ENCODE data around the gene GP9. TPM values are rescaled to one million over a fixed set of nuclear protein-coding genes. Genes with fewer than 3 reads are reported as not detected.
"Not testable (repeated sequence)": the region's sequence is repeated elsewhere in the genome, so short reads cannot be mapped to it uniquely, and the experiment has no call there.

The GP9 gene
- total and polyA plus RNA-seq, 2 donors from 2014 or later, result 0.49 TPM; not detected in 1

DNA sequence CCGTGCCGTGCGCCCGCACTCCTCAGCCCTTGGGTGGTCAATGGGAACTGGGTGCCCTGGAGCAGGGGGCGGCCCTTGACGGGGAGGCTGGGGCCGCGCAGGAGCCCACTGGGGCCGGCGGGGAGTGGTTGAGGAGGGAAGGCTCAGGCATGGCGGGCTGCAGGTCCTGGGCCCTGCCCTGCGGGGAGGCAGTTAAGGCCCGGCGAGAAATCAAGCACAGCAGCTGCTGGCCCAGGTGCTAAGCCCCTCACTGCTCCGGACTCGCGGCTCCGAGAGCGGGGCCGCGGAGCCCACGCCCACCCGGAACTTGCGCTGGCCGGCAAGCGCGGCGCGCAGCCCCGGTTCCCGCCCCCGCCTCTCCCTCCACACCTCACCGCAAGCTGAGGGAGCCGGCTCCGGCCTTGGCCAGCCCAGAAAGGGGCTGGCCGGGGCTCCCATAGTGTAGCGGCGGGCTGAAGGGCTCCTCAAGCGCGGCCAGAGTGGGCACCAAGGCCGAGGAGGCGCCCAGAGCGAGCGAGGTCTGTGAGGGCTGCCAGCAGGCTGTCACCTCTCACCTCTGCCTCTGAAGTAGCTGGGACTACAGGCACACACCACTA lies 7.8 kb downstream of the GP9 start:
- intact Hi-C loops (cut with DNase I), result no loop called here
- TF ChIP-seq, protein P1, sequence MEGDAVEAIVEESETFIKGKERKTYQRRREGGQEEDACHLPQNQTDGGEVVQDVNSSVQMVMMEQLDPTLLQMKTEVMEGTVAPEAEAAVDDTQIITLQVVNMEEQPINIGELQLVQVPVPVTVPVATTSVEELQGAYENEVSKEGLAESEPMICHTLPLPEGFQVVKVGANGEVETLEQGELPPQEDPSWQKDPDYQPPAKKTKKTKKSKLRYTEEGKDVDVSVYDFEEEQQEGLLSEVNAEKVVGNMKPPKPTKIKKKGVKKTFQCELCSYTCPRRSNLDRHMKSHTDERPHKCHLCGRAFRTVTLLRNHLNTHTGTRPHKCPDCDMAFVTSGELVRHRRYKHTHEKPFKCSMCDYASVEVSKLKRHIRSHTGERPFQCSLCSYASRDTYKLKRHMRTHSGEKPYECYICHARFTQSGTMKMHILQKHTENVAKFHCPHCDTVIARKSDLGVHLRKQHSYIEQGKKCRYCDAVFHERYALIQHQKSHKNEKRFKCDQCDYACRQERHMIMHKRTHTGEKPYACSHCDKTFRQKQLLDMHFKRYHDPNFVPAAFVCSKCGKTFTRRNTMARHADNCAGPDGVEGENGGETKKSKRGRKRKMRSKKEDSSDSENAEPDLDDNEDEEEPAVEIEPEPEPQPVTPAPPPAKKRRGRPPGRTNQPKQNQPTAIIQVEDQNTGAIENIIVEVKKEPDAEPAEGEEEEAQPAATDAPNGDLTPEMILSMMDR (IDR thresholded peaks at IDR 0.05; ENCODE audit: borderline replicate concordance, extremely low read depth, insufficient read depth), result no peak
- Histone ChIP-seq H3K4me1 (ENCODE audit: control insufficient read depth in 2 of 3, insufficient read depth in 2 of 3, low read depth in 1 of 3, low read length in 3 of 3) (no peaks in the 10 kb centered on the region), H3K9me3 (ENCODE audit: control insufficient read depth in 2 of 3, insufficient read depth in 1 of 3, low read length in 3 of 3) (no peaks in the 10 kb centered on the region), H3K4me3 (ENCODE audit: low read length in 3 of 3) (peak overlapping the region in 2 of 3 donors; percentile 16 to 37), H3K36me3 (ENCODE audit: control insufficient read depth in 2 of 3, insufficient read depth in 3 of 3, low read length in 3 of 3) (no peaks in the 10 kb centered on the region), H3K27me3 (ENCODE audit: control insufficient read depth, insufficient read depth, low read length) (no peaks in the 10 kb centered on the region), H3K9ac (ENCODE audit: low read length in 3 of 3) (peak overlapping the region in 1 of 3 donors; percentile 34), H3K27ac (ENCODE audit: low read depth in 2 of 2, low read length in 2 of 2) (no peak overlapping the region)
- FAIRE-seq (no peak), DNase-seq (peak; percentile 50 to 73 (median 64))

DNA sequence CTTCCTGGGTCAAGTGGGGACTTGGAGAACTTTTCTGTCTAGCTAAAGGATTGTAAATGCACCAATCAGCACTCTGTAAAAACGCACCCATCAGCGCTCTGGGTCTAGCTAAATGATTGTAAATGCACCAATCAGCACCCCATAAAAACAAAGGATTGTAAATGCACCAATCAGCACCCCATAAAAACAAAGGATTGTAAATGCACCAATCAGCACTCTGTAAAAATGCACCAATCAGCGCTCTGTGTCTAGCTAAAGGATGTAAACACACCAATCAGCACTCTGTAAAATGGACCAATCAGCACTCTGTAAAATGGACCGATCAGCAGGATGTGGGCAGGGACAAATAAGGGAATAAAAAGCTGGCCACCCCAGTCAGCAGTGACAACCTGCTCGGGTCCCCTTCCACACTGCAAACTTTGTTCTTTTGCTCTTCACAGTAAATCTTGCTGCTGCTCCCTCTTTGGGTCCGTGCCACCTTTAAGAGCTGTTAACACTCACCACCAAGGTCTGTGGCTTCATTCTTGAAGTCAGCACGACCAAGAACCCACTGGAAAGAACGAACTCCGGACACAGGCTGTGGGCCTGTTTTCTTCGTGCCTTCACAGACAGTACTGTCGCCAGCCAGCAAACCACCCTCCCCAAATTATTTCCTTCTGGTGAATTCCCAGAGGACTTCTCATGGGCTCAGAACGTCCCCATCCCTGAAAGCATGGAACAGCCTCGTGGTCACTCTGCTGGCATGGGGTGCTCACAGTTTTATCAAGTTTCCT lies 8.9 kb downstream of the GP9 start:
- H3K27ac ChIP-seq (ENCODE audit: low read depth in 2 of 2, low read length in 2 of 2); FAIRE-seq; H3K36me3 ChIP-seq (ENCODE audit: control insufficient read depth in 2 of 3, insufficient read depth in 3 of 3, low read length in 3 of 3); H3K9ac ChIP-seq (ENCODE audit: low read length in 3 of 3); H3K27me3 ChIP-seq (ENCODE audit: control insufficient read depth, insufficient read depth, low read length); H3K9me3 ChIP-seq (ENCODE audit: control insufficient read depth in 2 of 3, insufficient read depth in 1 of 3, low read length in 3 of 3); intact Hi-C loops (cut with DNase I); H3K4me3 ChIP-seq (ENCODE audit: low read length in 3 of 3); H3K4me1 ChIP-seq (ENCODE audit: control insufficient read depth in 2 of 3, insufficient read depth in 2 of 3, low read depth in 1 of 3, low read length in 3 of 3): not testable (repeated sequence)
- peak in 1 of 5 donors; percentile 23 for DNase-seq

DNA sequence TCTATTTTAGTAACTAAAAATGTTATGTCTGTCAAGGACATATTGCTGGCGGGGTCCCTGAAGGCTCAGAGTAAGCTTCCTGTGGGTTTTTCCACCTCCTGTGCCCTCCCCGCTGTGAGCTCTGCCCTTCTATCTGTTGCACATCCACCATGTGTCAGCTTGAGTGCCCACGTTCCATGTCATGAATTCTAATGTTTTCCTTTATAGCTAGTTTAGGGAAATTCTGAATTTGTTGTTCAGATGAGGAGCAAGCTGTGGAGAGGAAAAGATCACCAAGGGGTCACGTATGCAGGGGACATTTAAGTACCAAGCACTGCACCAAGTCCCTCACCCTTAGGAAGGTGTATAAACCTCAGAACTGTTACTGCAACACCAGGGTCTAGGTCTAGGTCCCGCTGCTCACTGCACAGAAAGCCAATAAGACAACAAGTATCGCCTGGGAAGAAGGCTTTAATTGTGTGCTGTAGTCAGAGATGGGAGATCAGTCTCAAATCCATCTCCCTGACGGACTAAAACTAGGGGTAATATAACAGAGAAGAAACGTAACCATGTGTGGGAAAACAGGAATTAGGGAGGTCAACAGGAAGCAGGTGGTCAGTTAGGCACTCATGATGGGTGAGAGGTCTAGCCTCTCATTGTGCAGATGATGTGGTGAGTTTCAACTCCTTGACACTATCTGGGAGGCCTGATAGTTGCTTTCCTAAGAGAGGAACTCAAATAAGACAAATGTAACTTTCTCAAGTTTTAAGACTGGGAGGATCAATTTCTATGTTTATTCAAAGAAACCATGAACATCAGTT lies 9.7 kb downstream of the GP9 start:
- no peak for FAIRE-seq

More for the DNA sequence above, 9.7 kb downstream of the GP9 start:
- Histone ChIP-seq H3K4me1 (ENCODE audit: control insufficient read depth in 2 of 3, insufficient read depth in 2 of 3, low read depth in 1 of 3, low read length in 3 of 3) (no peaks in the 10 kb centered on the region), H3K4me3 (ENCODE audit: low read length in 3 of 3) (no peak overlapping the region), H3K27me3 (ENCODE audit: control insufficient read depth, insufficient read depth, low read length) (no peaks in the 10 kb centered on the region), H3K27ac (ENCODE audit: low read depth in 2 of 2, low read length in 2 of 2) (no peak overlapping the region), H3K9ac (ENCODE audit: low read length in 3 of 3) (no peak overlapping the region), H3K36me3 (ENCODE audit: control insufficient read depth in 2 of 3, insufficient read depth in 3 of 3, low read length in 3 of 3) (no peaks in the 10 kb centered on the region), H3K9me3 (ENCODE audit: control insufficient read depth in 2 of 3, insufficient read depth in 1 of 3, low read length in 3 of 3) (no peaks in the 10 kb centered on the region)
- TF ChIP-seq, protein P1 (IDR thresholded peaks at IDR 0.05; ENCODE audit: borderline replicate concordance, extremely low read depth, insufficient read depth), result no peak
- intact Hi-C loops (cut with DNase I), result no loop called here
- no peak for DNase-seq

Measured in kidney (tissue), 14 donors.